Testis (tissue), 3 donors: ENCODE measurements around the gene AFG1L. TPM values are rescaled to one million over a fixed set of nuclear protein-coding genes. Genes with fewer than 3 reads are reported as not detected.
A peak's percentile ranks its signal among the peaks of the same experiment; 100 is the strongest.
"Not testable (repeated sequence)": the region's sequence is repeated elsewhere in the genome, so short reads cannot be mapped to it uniquely, and the experiment has no call there.

Source experiments
- DNase-seq: peaks from one replicate; pipeline ENCODE4 v3.0.0-alpha.2; 2019
- H3K27ac ChIP-seq, 2 donors: fragments of 200-600 bp; sonication (generic); one replicate each; pipeline ENCODE4 v1.5.1; 2019
- H3K27me3 ChIP-seq: fragments of 200-600 bp; sonication (generic); one replicate; pipeline ENCODE4 v1.5.1; 2019
- H3K36me3 ChIP-seq: fragments of 200-600 bp; sonication (generic); one replicate; pipeline ENCODE4 v1.5.1; 2017; ENCODE audit warnings: low read depth; ENCODE audit errors: missing control alignments
- H3K4me1 ChIP-seq: fragments of 200-600 bp; sonication (generic); one replicate; pipeline ENCODE4 v1.5.1; 2019
- H3K4me3 ChIP-seq, 2 donors: fragments of 200-600 bp; sonication (generic); one replicate each; pipeline ENCODE4 v1.5.1; 2017 to 2019
- H3K9me3 ChIP-seq: fragments of 200-600 bp; sonication (generic); one replicate; pipeline ENCODE4 v1.5.1; 2017
- POLR2A ChIP-seq: fragments of 450-650 bp; IDR thresholded peaks from one replicate; pipeline ENCODE4 v1.6.1; 2017; ENCODE audit warnings: antibody characterized with exemption, mild to moderate bottlenecking, moderate library complexity
- WGBS, 2 donors: methylation state at CpG; one replicate each; pipeline ENCODE4 v1.1.5; 2018; 5-methylcytosine and 5-hydroxymethylcytosine counted together
- intact Hi-C: fragments of 100-400 bp; cut with DNase I; formaldehyde crosslinking; loops from one replicate; pipeline ENCODE4 v1.15.1; 2023; ENCODE audit warnings: low total_unique reads
- polyA plus RNA-seq: library from polyadenylated mRNA; stranded (reverse); fragments of 350-450 nt; fragmentation: Illumina TruSeq; extraction: RNeasy Lipid Tissue Mini Kit (QIAGEN cat#74804); gene quantifications from one replicate; pipeline ENCODE4 v1.2.3, GENCODE V29; 2014; ENCODE audit warnings: low read depth, low replicate concordance; ENCODE audit not compliant: insufficient read depth
- total RNA-seq, 2 donors: library from RNA; depleted of rRNA; stranded (reverse); fragments of >200 nt; gene quantifications; one replicate each; pipeline ENCODE4 v1.2.3, GENCODE V29; 2016
- TF ChIP-seq, protein P1 (sequence below), 3 experiments: fragments of 450-650 bp in 2 of 3; fragments of 200-600 bp in 1 of 3; sonication (generic) in 1 of 3; IDR thresholded peaks; one replicate each; pipeline ENCODE4 v1.5.1; 2016 to 2019; ENCODE audit warnings: antibody characterized with exemption in 3 of 3, mild to moderate bottlenecking in 2 of 3, moderate library complexity in 1 of 3

AFG1L gene
- total and polyA plus RNA-seq, 3 donors from 2014 or later, result 9.2 to 43.0 (median 11.7) TPM

DNA sequence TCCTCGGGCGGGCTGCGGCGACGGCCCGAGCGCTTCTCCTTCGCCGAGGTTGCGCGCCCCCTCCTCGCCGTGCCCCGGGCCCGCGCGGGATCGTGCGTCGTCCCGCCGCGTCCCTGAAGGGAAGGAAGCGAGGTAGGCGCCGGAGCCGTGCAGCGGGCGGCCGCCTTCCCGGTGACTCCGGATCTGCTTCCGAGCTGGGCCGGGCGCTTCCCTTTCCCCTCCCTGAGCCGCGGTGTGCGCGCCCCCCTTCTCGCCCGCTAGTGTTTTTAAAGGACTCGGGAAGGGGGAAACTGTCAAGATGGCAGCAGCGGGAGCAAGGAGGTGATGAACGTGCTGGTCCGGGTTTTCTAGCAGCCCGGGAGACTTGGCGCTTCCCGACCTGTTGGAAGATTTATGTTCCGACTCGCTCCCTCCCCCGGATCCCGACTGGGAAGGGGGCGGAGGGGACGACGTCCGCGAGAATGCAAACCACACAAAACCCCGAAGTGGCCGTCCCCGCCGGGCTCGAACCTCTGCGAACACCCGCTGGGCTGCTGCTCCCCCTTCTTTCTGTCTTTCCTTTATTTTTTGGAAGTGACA lies 265.1 kb downstream of the AFG1L start:
- TF ChIP-seq POLR2A, result no peak
- TF ChIP-seq, protein P1, sequence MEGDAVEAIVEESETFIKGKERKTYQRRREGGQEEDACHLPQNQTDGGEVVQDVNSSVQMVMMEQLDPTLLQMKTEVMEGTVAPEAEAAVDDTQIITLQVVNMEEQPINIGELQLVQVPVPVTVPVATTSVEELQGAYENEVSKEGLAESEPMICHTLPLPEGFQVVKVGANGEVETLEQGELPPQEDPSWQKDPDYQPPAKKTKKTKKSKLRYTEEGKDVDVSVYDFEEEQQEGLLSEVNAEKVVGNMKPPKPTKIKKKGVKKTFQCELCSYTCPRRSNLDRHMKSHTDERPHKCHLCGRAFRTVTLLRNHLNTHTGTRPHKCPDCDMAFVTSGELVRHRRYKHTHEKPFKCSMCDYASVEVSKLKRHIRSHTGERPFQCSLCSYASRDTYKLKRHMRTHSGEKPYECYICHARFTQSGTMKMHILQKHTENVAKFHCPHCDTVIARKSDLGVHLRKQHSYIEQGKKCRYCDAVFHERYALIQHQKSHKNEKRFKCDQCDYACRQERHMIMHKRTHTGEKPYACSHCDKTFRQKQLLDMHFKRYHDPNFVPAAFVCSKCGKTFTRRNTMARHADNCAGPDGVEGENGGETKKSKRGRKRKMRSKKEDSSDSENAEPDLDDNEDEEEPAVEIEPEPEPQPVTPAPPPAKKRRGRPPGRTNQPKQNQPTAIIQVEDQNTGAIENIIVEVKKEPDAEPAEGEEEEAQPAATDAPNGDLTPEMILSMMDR (IDR thresholded peaks at IDR 0.05), result peak in 1 of 3 experiments; percentile 4
- H3K27ac ChIP-seq, result peak overlapping the region; percentile 92 to 100
- peak; percentile 67 for DNase-seq
- no peaks in the 10 kb centered on the region for H3K27me3 ChIP-seq
- peak overlapping the region; percentile 87 to 98 for H3K4me3 ChIP-seq
- no peaks in the 10 kb centered on the region for H3K36me3 ChIP-seq
- H3K9me3 ChIP-seq, result no peaks in the 10 kb centered on the region
- intact Hi-C loops, result loop anchor here (10.0 kb wide), 3 partner anchors 95 to 335 kb away; no protein-coding TSS in a partner anchor
- H3K4me1 ChIP-seq, result peaks cover 22% of the 10 kb centered on the region
- 1% methylated on average over 60 of the region's 64 CpGs; no CpG with 5 or more reads in 1 of the 2 donors for WGBS, 2 donors

DNA sequence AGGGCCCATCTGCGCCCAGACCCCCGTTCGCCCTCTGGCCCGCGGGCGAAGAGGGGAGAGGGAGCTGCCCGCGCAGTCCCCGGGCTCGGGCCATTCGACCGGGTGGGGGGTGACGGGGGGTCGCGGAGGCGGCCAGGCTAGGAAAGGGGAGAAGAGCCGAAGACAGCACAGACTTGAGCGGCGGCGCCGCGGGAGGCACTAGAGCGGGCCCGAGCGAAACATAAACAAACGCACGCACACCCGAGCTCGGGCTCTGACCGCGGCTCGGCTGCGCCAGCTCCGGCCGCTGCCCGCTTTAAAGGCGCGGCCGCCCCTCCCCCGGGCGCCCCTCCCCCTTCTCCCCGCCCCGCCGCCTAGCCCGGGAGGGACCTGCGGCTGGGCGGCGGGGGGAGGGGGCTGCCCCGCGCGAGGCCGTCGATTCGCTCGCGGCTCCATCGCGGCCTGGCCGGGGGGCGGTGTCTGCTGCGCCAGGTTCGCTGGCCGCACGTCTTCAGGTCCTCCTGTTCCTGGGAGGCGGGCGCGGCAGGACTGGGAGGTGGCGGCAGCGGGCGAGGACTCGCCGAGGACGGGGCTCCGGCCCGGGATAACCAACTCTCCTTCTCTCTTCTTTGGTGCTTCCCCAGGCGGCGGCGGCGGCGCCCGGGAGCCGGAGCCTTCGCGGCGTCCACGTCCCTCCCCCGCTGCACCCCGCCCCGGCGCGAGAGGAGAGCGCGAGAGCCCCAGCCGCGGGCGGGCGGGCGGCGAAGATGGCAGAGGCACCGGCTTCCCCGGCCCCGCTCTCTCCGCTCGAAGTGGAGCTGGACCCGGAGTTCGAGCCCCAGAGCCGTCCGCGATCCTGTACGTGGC lies 265.8 kb downstream of the AFG1L start, which contains the start of gene FOXO3:
TSS of gene FOXO3 (plus strand) at position 455 of the 846 bp plus-strand sequence. CDS start at position 747, 292 bp downstream.
- peaks cover 29% of the 10 kb centered on the region for H3K4me1 ChIP-seq
- 0% methylated on average over 10 to 78 of the region's 110 CpGs for WGBS, 2 donors
- TF ChIP-seq POLR2A, result peak; percentile 61
- TF ChIP-seq, protein P1 (IDR thresholded peaks at IDR 0.05), result peak in 1 of 3 experiments; percentile 0

GRCh38 chr6:108561309-108561647 lies 266.4 kb downstream of the AFG1L start:
- whole genome bisulfite sequencing, 2 donors, result 1% methylated on average over 23 of the region's 40 CpGs; no CpG with 5 or more reads in 1 of the 2 donors
- intact Hi-C loops, result loop anchor here (10.0 kb wide), 2 partner anchors 94 to 334 kb away; no protein-coding TSS in a partner anchor
- Histone ChIP-seq H3K4me1 (peaks cover 30% of the 10 kb centered on the region), H3K4me3 (peak overlapping the region; percentile 87 to 98), H3K27ac (peak overlapping the region; percentile 92 to 100)
- not testable (repeated sequence) for H3K9me3 ChIP-seq, H3K36me3 ChIP-seq, H3K27me3 ChIP-seq, DNase-seq

More for the DNA sequence above, 265.8 kb downstream of the AFG1L start, which contains the start of gene FOXO3:
- peak within 1 kb of the TSS; percentile 87 to 98 for H3K4me3 ChIP-seq
- H3K27ac ChIP-seq, result peak within 1 kb of the TSS; percentile 92 to 100
- intact Hi-C loops, result loop anchor here (10.0 kb wide), 2 partner anchors 94 to 334 kb away; no protein-coding TSS in a partner anchor
- H3K27me3 ChIP-seq, result no peaks in the 10 kb centered on the region
- peak; percentile 93 for DNase-seq
- no peaks in the 10 kb centered on the region for H3K9me3 ChIP-seq
- H3K36me3 ChIP-seq, result no peaks in the 10 kb centered on the region

DNA sequence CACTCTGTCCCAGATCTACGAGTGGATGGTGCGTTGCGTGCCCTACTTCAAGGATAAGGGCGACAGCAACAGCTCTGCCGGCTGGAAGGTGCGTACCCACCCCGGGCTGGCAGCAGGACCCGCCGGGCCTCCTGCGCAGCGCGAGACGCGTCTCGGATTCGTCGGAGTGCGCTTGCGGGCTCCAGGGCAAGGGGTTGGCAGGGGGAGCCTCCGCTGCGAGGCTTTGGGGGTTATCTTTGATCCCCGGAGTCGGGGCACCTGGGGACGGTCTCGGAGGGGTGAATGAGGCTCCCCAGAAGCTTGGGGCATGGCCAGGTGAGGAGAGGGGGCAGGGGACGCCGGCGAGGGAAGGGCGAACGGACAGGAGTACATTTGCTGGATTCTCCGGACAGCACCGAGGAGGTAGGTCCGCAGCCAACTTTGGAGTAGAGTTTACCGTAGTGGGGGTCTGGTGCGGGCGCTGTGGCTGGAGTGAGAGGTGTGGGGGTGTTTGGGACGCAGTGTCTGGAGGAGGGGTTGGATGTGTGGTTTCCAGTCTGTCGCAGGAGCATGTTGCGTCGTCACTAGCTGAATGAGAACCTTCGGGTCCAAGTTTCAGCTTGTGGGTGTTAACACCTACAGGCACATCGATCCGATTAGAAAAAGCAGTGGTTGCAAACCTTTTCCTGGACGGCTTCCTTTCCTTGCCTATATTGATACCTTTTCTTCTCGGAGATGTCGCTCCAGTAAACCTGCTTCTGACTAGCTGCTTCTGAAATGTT lies 267.1 kb downstream of the AFG1L start:
- no peaks in the 10 kb centered on the region for H3K36me3 ChIP-seq
- peaks cover 30% of the 10 kb centered on the region for H3K4me1 ChIP-seq
- H3K9me3 ChIP-seq, result no peaks in the 10 kb centered on the region
- intact Hi-C loops, result loop anchor here (10.0 kb wide), 2 partner anchors 93 to 333 kb away; no protein-coding TSS in a partner anchor
- DNase-seq, result no peak
- H3K4me3 ChIP-seq, result peak overlapping the region; percentile 87 to 98
- 1 to 4% methylated on average over 44 to 45 of the region's 46 CpGs for whole genome bisulfite sequencing, 2 donors
- H3K27ac ChIP-seq, result peak overlapping the region; percentile 92 to 100
- no peaks in the 10 kb centered on the region for H3K27me3 ChIP-seq
- TF ChIP-seq, protein P1 (IDR thresholded peaks at IDR 0.05), result no peak
- no peak for TF ChIP-seq POLR2A
